HepG2 (cell line): Measurements from ENCODE around the gene ECE2. TPM values are rescaled to one million over a fixed set of nuclear protein-coding genes. Genes with fewer than 3 reads are reported as not detected.

ENCODE experiments used
- ATAC-seq: fragments of 200-7000 bp; cut with Tn5 transposase; 3 replicates; pipeline ENCODE4 v1.9.1; 2020; ENCODE audit warnings: mild to moderate bottlenecking, moderate library complexity
- BruUV-seq: library from RNA; stranded (reverse); fragments of 400-500 nt; replicated peaks from 2 replicates; lab custom pipeline; 2021; lab: Mats Ljungman, UMichigan
- CTCF ChIA-PET: fragments of 300-600 bp; formaldehyde crosslinking; extraction: SDS; loops from one replicate; lab custom pipeline; 2021; ENCODE audit warnings: low total read pairs, inconsistent platforms, low intra/inter-chr PET ratio; lab: Yijun Ruan, JAX
- POLR2A ChIA-PET: fragments of 350-600 bp; sonication (Branson Sonifier 250); formaldehyde crosslinking; loops from one replicate; lab custom pipeline; 2020; ENCODE audit warnings: antibody characterized with exemption, inconsistent platforms; lab: Yijun Ruan, JAX
- DNase-seq: peaks from one replicate; pipeline ENCODE4 v3.0.0-alpha.2; 2015; ENCODE audit warnings: low spot score
- FAIRE-seq: peaks from 3 replicates; lab custom pipeline; 2011; peaks lifted over from hg19 to GRCh38; lab: Jason Lieb, UNC
- H2AFZ ChIP-seq: one replicate; pipeline ENCODE4 v1.6.1; 2011; ENCODE audit warnings: low read length, inconsistent platforms
- H3K27ac ChIP-seq: fragments of 300-600 bp; 3 replicates; pipeline ENCODE4 v1.8.0; 2011; ENCODE audit warnings: mixed run types, mild to moderate bottlenecking, mixed read lengths, low read length, inconsistent platforms; ENCODE audit not compliant: insufficient read depth; ENCODE audit errors: extremely low read length
- H3K27me3 ChIP-seq, 2 experiments: fragments of 200-600 bp in 1 of 2; 2 replicates in 1 of 2; 3 replicates in 1 of 2; pipeline versions ENCODE4 v1.6.0 to v1.8.0; 2011; ENCODE audit warnings: low read length in 2 of 2, mild to moderate bottlenecking in 2 of 2, moderate library complexity in 2 of 2, inconsistent platforms in 1 of 2; ENCODE audit not compliant: insufficient read depth in 2 of 2, control insufficient read depth in 1 of 2
- H3K36me3 ChIP-seq, 2 experiments: fragments of 200-600 bp in 1 of 2; replicated peaks in 1 of 2; 2 replicates in 1 of 2; 3 replicates in 1 of 2; pipeline versions ENCODE4 v1.5.1 to v1.8.0; 2011; ENCODE audit warnings: low read length in 2 of 2, inconsistent platforms in 1 of 2; ENCODE audit not compliant: insufficient read depth in 2 of 2, control insufficient read depth in 1 of 2
- H3K4me1 ChIP-seq: 2 replicates; pipeline ENCODE4 v1.5.1; 2012; ENCODE audit warnings: low read length, inconsistent platforms; ENCODE audit not compliant: insufficient read depth
- H3K4me2 ChIP-seq: 2 replicates; pipeline ENCODE4 v1.6.0; 2011; ENCODE audit warnings: low read depth, low read length, inconsistent platforms
- H3K4me3 ChIP-seq, 3 experiments: fragments of 200-600 bp in 1 of 3; sonication (generic), shearing (Covaris generic) in 1 of 3; replicated peaks in 1 of 3; 2 replicates each; pipeline ENCODE4 v1.5.1; 2011 to 2016; ENCODE audit warnings: low read length in 3 of 3, inconsistent platforms in 2 of 3, low read depth in 2 of 3, mild to moderate bottlenecking in 2 of 3, control low read depth in 1 of 3, mixed read lengths in 1 of 3; ENCODE audit not compliant: insufficient read depth in 1 of 3
- H3K79me2 ChIP-seq: one replicate; pipeline ENCODE4 v1.6.1; 2011; ENCODE audit warnings: low read length, inconsistent platforms; ENCODE audit not compliant: insufficient read depth
- H3K9ac ChIP-seq: 2 replicates; pipeline ENCODE4 v1.6.0; 2011; ENCODE audit warnings: mild to moderate bottlenecking, low read depth, low read length, inconsistent platforms; ENCODE audit not compliant: insufficient read depth
- H3K9me3 ChIP-seq: 2 replicates; pipeline ENCODE4 v1.5.1; 2012; ENCODE audit warnings: mild to moderate bottlenecking, low read length
- H4K20me1 ChIP-seq: 2 replicates; pipeline ENCODE4 v1.6.0; 2011; ENCODE audit warnings: inconsistent platforms, mild to moderate bottlenecking, low read length, moderate library complexity; ENCODE audit not compliant: insufficient read depth
- NR2F6 ChIP-seq, 2 experiments: IDR thresholded peaks; 2 replicates each; pipeline ENCODE4 v1.6.1; 2016; ENCODE audit warnings: antibody characterized with exemption in 1 of 2, mild to moderate bottlenecking in 1 of 2
- POLR2G ChIP-seq: fragments of 200-400 bp; formaldehyde crosslinking; IDR thresholded peaks from 2 replicates; pipeline ENCODE4 v1.6.1; 2018; ENCODE audit warnings: mild to moderate bottlenecking, low read depth, low read length, moderate library complexity
- ZNF687 ChIP-seq: sonication (generic); formaldehyde crosslinking; IDR thresholded peaks from 2 replicates; pipeline ENCODE4 v1.5.1; 2020; ENCODE audit warnings: mild to moderate bottlenecking, missing genetic modification reagents, moderate library complexity
- WGBS: methylation state at CpG from one replicate; pipeline ENCODE4 v1.1.6; 2017; ENCODE audit warnings: low lambda C conversion rate; 5-methylcytosine and 5-hydroxymethylcytosine counted together
- in situ Hi-C: cut with HindIII; loops from 2 replicates; pipeline ENCODE4 v1.10.0; 2017; ENCODE audit warnings: low pct_unique_long_range_greater_than_20kb; ENCODE audit not compliant: extremely low pct_ligation_motif_present
- intact Hi-C: fragments of 100-400 bp; cut with micrococcal nuclease; formaldehyde crosslinking; loops from one replicate; pipeline ENCODE4 v1.10.0; 2022; ENCODE audit not compliant: unreplicated experiment
- polyA plus RNA-seq, 8 experiments: library from polyadenylated mRNA; depleted of rRNA in 3 of 8; stranded (reverse) in 7 of 8; unstranded in 1 of 8; fragments of >200 nt; fragmentation: Illumina TruSeq in 4 of 8; extraction: Trizol in 4 of 8; gene quantifications; 2 replicates each; pipeline versions ENCODE4 v1.2.1 to v1.2.3, GENCODE V29; 2011 to 2016; ENCODE audit warnings: low read depth in 4 of 8, missing spikeins in 1 of 8, mixed read lengths in 1 of 8; ENCODE audit not compliant: insufficient read depth in 1 of 8
- total RNA-seq, 5 experiments: library from RNA; depleted of rRNA; stranded (reverse); fragments of >200 nt; fragmentation: Illumina TruSeq; extraction: Trizol; gene quantifications; 2 replicates each; pipeline ENCODE4 v1.2.3, GENCODE V29; 2016; ENCODE audit warnings: low read depth in 1 of 5

The ECE2 gene
- total and polyA plus RNA-seq, 2 of the 13 experiments (the other 11 are each of a cell fraction or from before 2014, with no cell fraction given) = not detected

GRCh38 chr3:184317201-184317600 lies 41.4 kb downstream of the ECE2 start:
- Histone ChIP-seq H2AFZ (no peak overlapping the region), H3K9me3 (no peaks in the 10 kb centered on the region), H3K79me2 (peaks cover 56% of the 10 kb centered on the region), H3K27ac (no peak overlapping the region), H3K4me2 (peak overlapping the region; percentile 94), H3K27me3 (no peaks in the 10 kb centered on the region; a peak in 1 of 5 replicates), H3K4me1 (peaks cover 44% of the 10 kb centered on the region), H3K9ac (no peak overlapping the region), H4K20me1 (peaks cover 38% of the 10 kb centered on the region), H3K36me3 (peaks cover 25 to 55% of the 10 kb centered on the region in 2 experiments), H3K4me3 (peak overlapping the region in 2 of 3 experiments; percentile 68 to 86; a peak in 3 of 6 replicates)
- intact Hi-C loops (no loop called here), in situ Hi-C loops (no loop called here)
- no peak for FAIRE-seq
- TF ChIP-seq ZNF687 (CRISPR knock-in tag) = peak; percentile 39
- TF ChIP-seq POLR2G = peak; percentile 17; the same call in 1 of the 2 replicates
- TF ChIP-seq NR2F6 (IDR thresholded peaks at IDR 0.05) = no peak
- no peak for TF ChIP-seq NR2F6 (CRISPR knock-in tag; IDR thresholded peaks at IDR 0.05)
- no peak for ATAC-seq
- CTCF ChIA-PET = no interaction called here
- BruUV-seq = TSS peak; percentile 41
- 80% methylated on average over 2 of the region's 5 CpGs for WGBS
- POLR2A ChIA-PET = interaction anchor here (1.5 kb wide), 2 partner anchors 16 to 20 kb away, joined by 3 to 5 read pairs; partner anchors contain the start of gene FAM131A
- no peak for DNase-seq
